ENCODE results near the gene AANAT. TPM values are rescaled to one million over a fixed set of nuclear protein-coding genes. Genes with fewer than 3 reads are reported as not detected.

Gene AANAT
- total RNA-seq, 1 experiment from 2014 or later = not detected

GRCh38 chr17:76458580-76459490 lies 8.6 kb upstream of the AANAT start:
- intact Hi-C loops (cut with micrococcal nuclease) = loop anchor here (1.0 kb wide), 2 partner anchors 51 to 156 kb away; no protein-coding TSS in a partner anchor
- no peaks in the 10 kb centered on the region for H4K20me1 ChIP-seq (ENCODE audit: insufficient read depth)
- ChIA-PET RAD21 (ENCODE audit: low non-redundant PET in 1 of 2, low total read pairs in 2 of 2, uncharacterized antibody in 2 of 2, unreplicated experiment in 2 of 2) (interaction anchor here (0.6 to 2.3 kb wide), 11 partner anchors 43 to 251 kb away, joined by 3 to 9 read pairs (median 5); partner anchors contain the start of gene RHBDF2 (in 1 of the 2)), POLR2A (interaction anchor here (0.7 to 1.6 kb wide), 3 partner anchors 40 to 49 kb away, joined by 3 to 7 read pairs (median 5); no protein-coding TSS in a partner anchor), CTCF (interaction anchor here (0.7 to 7.9 kb wide), 27 partner anchors 9 to 222 kb away, joined by 3 to 100 read pairs (median 5); partner anchors contain the start of genes AANAT and RHBDF2)
- no peak overlapping the region for H3K27ac ChIP-seq (ENCODE audit: low read depth, low read length)
- no peak overlapping the region for H3K4me3 ChIP-seq (replicated peaks in 1 of 2; ENCODE audit: low read depth in 1 of 2, low read length in 2 of 2)
- DNase-seq (ENCODE audit: low read depth, low spot score) = peak; percentile 57
- no peaks in the 10 kb centered on the region for H3K9me2 ChIP-seq (ENCODE audit: insufficient read depth)
- H3K36me3 ChIP-seq (ENCODE audit: control insufficient read depth in 1 of 2, insufficient read depth in 2 of 2, low read length in 2 of 2) = no peaks in the 10 kb centered on the region
- no peaks in the 10 kb centered on the region for H3K9me3 ChIP-seq (ENCODE audit: control insufficient read depth in 1 of 2, insufficient read depth in 1 of 2, low read depth in 1 of 2, low read length in 2 of 2)
- H2AFZ ChIP-seq (ENCODE audit: low read depth, low read length, poor library complexity, severe bottlenecking) = no peak overlapping the region
- H3K27me3 ChIP-seq (ENCODE audit: insufficient read depth, low read length) = no peaks in the 10 kb centered on the region
- ATAC-seq = peak; percentile 95
- BruUV-seq (replicated peaks) = no TSS peak
- H3K79me2 ChIP-seq (ENCODE audit: insufficient read depth, low read length) = no peaks in the 10 kb centered on the region
- no peak overlapping the region for H3K9ac ChIP-seq (ENCODE audit: low read length)
- H3K4me2 ChIP-seq (ENCODE audit: low read length) = no peak overlapping the region
- H3K4me1 ChIP-seq (ENCODE audit: control insufficient read depth in 1 of 2, insufficient read depth in 2 of 2, low read length in 2 of 2) = peaks cover 0 to 10% of the 10 kb centered on the region in 2 experiments; a peak in 1 of 4 replicates
- no peak for TF ChIP-seq ZBTB33 (IDR thresholded peaks at IDR 0.05; ENCODE audit: extremely low read depth, insufficient replicate concordance, low read length)
- TF ChIP-seq RAD21 (IDR thresholded peaks at IDR 0.05; ENCODE audit: low read depth) = peak; percentile 86
- no peak for TF ChIP-seq TCF7L2 (IDR thresholded peaks at IDR 0.05; ENCODE audit: borderline replicate concordance, extremely low read depth, insufficient read depth, insufficient read length)
- no peak for TF ChIP-seq CEBPB (IDR thresholded peaks at IDR 0.05; ENCODE audit: low read depth)
- TF ChIP-seq YY1 (IDR thresholded peaks at IDR 0.05; ENCODE audit: extremely low read depth, insufficient replicate concordance, low read depth, low read length) = peak; percentile 45
- no peak for TF ChIP-seq SRF (IDR thresholded peaks at IDR 0.05; ENCODE audit: low read depth)
- no peak for TF ChIP-seq ATF3 (IDR thresholded peaks at IDR 0.05)
- no peak for TF ChIP-seq JUND (IDR thresholded peaks at IDR 0.05)
- no peak for TF ChIP-seq FOSL1 (IDR thresholded peaks at IDR 0.05; ENCODE audit: low read depth)
- TF ChIP-seq REST (IDR thresholded peaks at IDR 0.05; ENCODE audit: low read depth) = no peak
- TF ChIP-seq EGR1 (IDR thresholded peaks at IDR 0.05; ENCODE audit: low read depth) = no peak
- TF ChIP-seq ZFX (IDR thresholded peaks at IDR 0.05) = no peak
- TF ChIP-seq CTCF (IDR thresholded peaks at IDR 0.05 in 2 of 3, conservative IDR thresholded peaks at IDR 0.05 in 1 of 3; ENCODE audit: borderline replicate concordance in 1 of 3, insufficient read depth in 1 of 3, low read depth in 2 of 3, low read length in 2 of 3) = peak; percentile 72 to 84 (median 83)
- no peak for TF ChIP-seq MAX (IDR thresholded peaks at IDR 0.05)
- TF ChIP-seq EZH2phosphoT487 (IDR thresholded peaks at IDR 0.05; ENCODE audit: borderline replicate concordance) = no peak
- TF ChIP-seq ZNF274 (IDR thresholded peaks at IDR 0.05; ENCODE audit: low read depth, low read length) = no peak
- no peak for TF ChIP-seq SIN3A (IDR thresholded peaks at IDR 0.05; ENCODE audit: low read depth)
